Measurements from ENCODE around the gene MDM4. TPM values are rescaled to one million over a fixed set of nuclear protein-coding genes. Genes with fewer than 3 reads are reported as not detected.
A peak's percentile ranks its signal among the peaks of the same experiment; 100 is the strongest.
"Not testable (repeated sequence)": the region's sequence is repeated elsewhere in the genome, so short reads cannot be mapped to it uniquely, and the experiment has no call there.

Gene MDM4
- polyA plus RNA-seq, 2 of the 4 experiments (the other 2 are of a cell fraction): 4.6 to 48.9 TPM

DNA sequence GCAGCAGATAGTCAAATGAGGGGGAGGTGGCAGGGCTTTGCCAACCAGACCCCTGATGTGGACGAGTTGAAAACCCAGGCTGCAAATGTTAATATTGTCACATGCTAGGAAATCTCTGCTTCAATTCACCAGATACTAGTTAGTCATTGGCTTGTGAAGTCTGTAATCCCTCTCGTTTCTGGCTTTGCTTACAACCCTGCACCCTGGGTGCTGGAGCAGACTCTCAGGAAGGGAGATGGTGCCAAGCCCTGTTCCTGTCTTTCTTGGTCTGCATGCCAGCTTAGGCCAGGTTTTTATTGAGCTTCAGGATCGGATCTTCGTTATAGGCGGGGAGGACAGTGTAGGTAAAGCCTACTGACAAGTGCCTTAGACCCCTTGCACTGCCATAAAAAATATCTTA is 53.3 kb downstream of the MDM4 start:
- Histone ChIP-seq H3K4me2 (no peak overlapping the region), H3K27ac (no peak overlapping the region), H3K9me3 (0 out of 3 replicates have a peak, but pooled peaks cover 2% of the 10 kb centered on the region), H3K4me3 (no peak overlapping the region), H3K4me1 (peaks cover 34% of the 10 kb centered on the region)
- FAIRE-seq: no peak
- WGBS (ENCODE audit: missing lambda C conversion rate): 77% methylated on average over 5 of the region's 5 CpGs
- no peak for ATAC-seq
- ChIA-PET CTCF (interaction anchor here (0.8 to 26.0 kb wide), 8 partner anchors 9 to 235 kb away, joined by 3 to 591 read pairs (median 4); no protein-coding TSS in a partner anchor), POLR2A (interaction anchor here (0.5 kb wide), 1 partner anchor 34 kb away, joined by 4 read pairs; no protein-coding TSS in a partner anchor)
- no peak for DNase-seq (ENCODE audit: low read depth in 1 of 2, low spot score in 1 of 2)
- TF ChIP-seq MYC (IDR thresholded peaks at IDR 0.05; ENCODE audit: borderline replicate concordance, low read length) (no peak), SREBF2 (IDR thresholded peaks at IDR 0.05) (no peak), CHD4 (IDR thresholded peaks at IDR 0.05; ENCODE audit: borderline replicate concordance) (no peak), RFX5 (IDR thresholded peaks at IDR 0.05) (no peak), HEYL (CRISPR knock-in tag; IDR thresholded peaks at IDR 0.05) (no peak), MAFK (IDR thresholded peaks at IDR 0.05; ENCODE audit: partially characterized antibody) (no peak), PHF8 (IDR thresholded peaks at IDR 0.05; ENCODE audit: borderline replicate concordance, low read depth) (no peak), KDM5A (IDR thresholded peaks at IDR 0.05) (no peak), CBX2 (IDR thresholded peaks at IDR 0.05; ENCODE audit: borderline replicate concordance, low read depth) (no peak), FOSL2 (IDR thresholded peaks at IDR 0.05) (no peak), FOSL2 (CRISPR knock-in tag; IDR thresholded peaks at IDR 0.05) (no peak), JUN (IDR thresholded peaks at IDR 0.05) (no peak), ZSCAN20 (CRISPR knock-in tag; IDR thresholded peaks at IDR 0.05) (no peak)
- TF ChIP-seq, protein P1, sequence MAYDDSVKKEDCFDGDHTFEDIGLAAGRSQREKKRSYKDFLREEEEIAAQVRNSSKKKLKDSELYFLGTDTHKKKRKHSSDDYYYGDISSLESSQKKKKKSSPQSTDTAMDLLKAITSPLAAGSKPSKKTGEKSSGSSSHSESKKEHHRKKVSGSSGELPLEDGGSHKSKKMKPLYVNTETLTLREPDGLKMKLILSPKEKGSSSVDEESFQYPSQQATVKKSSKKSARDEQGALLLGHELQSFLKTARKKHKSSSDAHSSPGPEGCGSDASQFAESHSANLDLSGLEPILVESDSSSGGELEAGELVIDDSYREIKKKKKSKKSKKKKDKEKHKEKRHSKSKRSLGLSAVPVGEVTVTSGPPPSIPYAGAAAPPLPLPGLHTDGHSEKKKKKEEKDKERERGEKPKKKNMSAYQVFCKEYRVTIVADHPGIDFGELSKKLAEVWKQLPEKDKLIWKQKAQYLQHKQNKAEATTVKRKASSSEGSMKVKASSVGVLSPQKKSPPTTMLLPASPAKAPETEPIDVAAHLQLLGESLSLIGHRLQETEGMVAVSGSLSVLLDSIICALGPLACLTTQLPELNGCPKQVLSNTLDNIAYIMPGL (CRISPR knock-in tag; IDR thresholded peaks at IDR 0.05; ENCODE audit: borderline replicate concordance): no peak

DNA sequence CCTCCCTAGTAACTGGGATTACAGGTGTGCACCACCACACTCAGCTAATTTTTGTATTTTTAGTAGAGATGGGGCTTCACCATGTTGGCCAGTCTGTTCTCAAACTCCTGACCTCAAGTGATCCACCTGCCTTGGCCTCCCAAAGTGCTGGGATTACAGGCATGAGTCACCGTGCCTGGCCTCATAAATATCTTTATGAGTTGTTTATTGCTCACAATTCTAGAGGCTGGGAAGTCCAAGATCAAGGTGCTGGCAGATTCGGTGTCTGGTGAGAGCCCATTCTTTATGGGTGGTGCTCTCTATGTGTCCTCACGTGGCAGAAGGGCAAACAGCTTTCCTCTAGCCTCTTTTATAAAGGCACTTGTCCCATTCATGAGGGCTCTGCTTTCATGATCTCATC is 53.8 kb downstream of the MDM4 start:
- H3K27ac ChIP-seq; H3K4me2 ChIP-seq; H3K4me3 ChIP-seq; POLR2A ChIA-PET; ATAC-seq; FAIRE-seq; H3K9me3 ChIP-seq; DNase-seq (ENCODE audit: low read depth in 1 of 2, low spot score in 1 of 2); TF ChIP-seq FOSL2 (IDR thresholded peaks at IDR 0.05): not testable (repeated sequence)
- CTCF ChIA-PET: interaction anchor here (0.5 to 26.0 kb wide), 6 partner anchors 11 to 240 kb away, joined by 3 to 591 read pairs (median 4); no protein-coding TSS in a partner anchor
- WGBS (ENCODE audit: missing lambda C conversion rate): 15% methylated on average over 3 of the region's 3 CpGs
- TF ChIP-seq FOSL2 (CRISPR knock-in tag; IDR thresholded peaks at IDR 0.05): 0 out of 2 replicates have a peak, but pooled peaks have one; percentile 14
- H3K4me1 ChIP-seq: peaks cover 36% of the 10 kb centered on the region

DNA sequence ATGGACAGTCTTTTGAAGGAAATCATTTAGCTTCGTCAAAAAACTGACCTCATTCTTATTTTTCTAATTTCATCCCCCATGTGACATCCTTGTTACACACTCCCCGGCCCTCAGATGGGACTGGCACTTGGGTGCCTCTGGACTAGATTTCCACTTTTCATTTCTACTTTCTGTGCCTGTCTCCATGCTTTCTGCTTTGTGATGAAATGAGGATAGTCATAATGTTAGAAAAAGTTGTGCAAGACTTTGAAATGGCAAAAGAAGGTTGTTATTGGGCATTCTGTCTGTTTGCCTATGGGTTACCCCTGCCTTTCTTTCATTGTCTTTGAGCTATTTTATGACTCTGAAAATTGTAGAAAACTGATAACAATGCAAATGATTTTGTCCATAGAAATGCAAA is 54.9 kb downstream of the MDM4 start:
- 100% methylated on average over 2 of the region's 2 CpGs for WGBS (ENCODE audit: missing lambda C conversion rate)
- CTCF ChIA-PET: interaction anchor here (1.3 to 26.0 kb wide), 4 partner anchors 176 to 234 kb away, joined by 5 to 591 read pairs (median 116); no protein-coding TSS in a partner anchor

More for the DNA sequence above, 54.9 kb downstream of the MDM4 start:
- FAIRE-seq (no peak), ATAC-seq (no peak), DNase-seq (ENCODE audit: low read depth in 1 of 2, low spot score in 1 of 2) (no peak)
- Histone ChIP-seq H3K4me1 (peaks cover 29% of the 10 kb centered on the region), H3K4me3 (no peak overlapping the region), H3K9me3 (0 out of 3 replicates have a peak, but pooled peaks cover 2% of the 10 kb centered on the region), H3K4me2 (no peak overlapping the region), H3K27ac (no peak overlapping the region)
- TF ChIP-seq ZC3H11A (IDR thresholded peaks at IDR 0.05) (no peak), CEBPB (IDR thresholded peaks at IDR 0.05) (peak in 1 of 2 experiments; percentile 17; a peak in 1 of 4 replicates), MAZ (IDR thresholded peaks at IDR 0.05; ENCODE audit: borderline replicate concordance, low read depth, low read length) (no peak), POLR2AphosphoS2 (conservative IDR thresholded peaks at IDR 0.05; ENCODE audit: low read length) (no peak), RAD21 (conservative IDR thresholded peaks at IDR 0.05 in 1 of 2, IDR thresholded peaks at IDR 0.05 in 1 of 2) (no peak)
- TF ChIP-seq, protein P2, sequence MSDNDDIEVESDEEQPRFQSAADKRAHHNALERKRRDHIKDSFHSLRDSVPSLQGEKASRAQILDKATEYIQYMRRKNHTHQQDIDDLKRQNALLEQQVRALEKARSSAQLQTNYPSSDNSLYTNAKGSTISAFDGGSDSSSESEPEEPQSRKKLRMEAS (IDR thresholded peaks at IDR 0.05): no peak
- TF ChIP-seq, protein P1 (CRISPR knock-in tag; IDR thresholded peaks at IDR 0.05; ENCODE audit: borderline replicate concordance): no peak
- POLR2A ChIA-PET: no interaction called here

Measured in A549 (cell line).